ENCODE data around the gene PCYT1A. TPM values are rescaled to one million over a fixed set of nuclear protein-coding genes. Genes with fewer than 3 reads are reported as not detected.
"Not testable (repeated sequence)": the region's sequence is repeated elsewhere in the genome, so short reads cannot be mapped to it uniquely, and the experiment has no call there.

The PCYT1A gene
- total RNA-seq, 2 donors from 2014 or later: 78.1 to 82.0 TPM

- Mint-ChIP-seq H3K27me3 (no peaks in the 10 kb centered on the region), H3K27ac (no peak within 1 kb of the TSS), H3K36me3 (ENCODE audit: low read depth) (no peaks in the 10 kb centered on the region), H3K4me1 (peaks cover 6% of the 10 kb centered on the region), H3K4me3 (no peak within 1 kb of the TSS)
- H3K9me3 ChIP-seq (ENCODE audit: control insufficient read depth, low read length, poor library complexity, severe bottlenecking): no peaks in the 10 kb centered on the region
- ATAC-seq (no peak), DNase-seq (no peak)
Observed at GRCh38 chr3:196210673-196211556, 76.6 kb downstream of the PCYT1A start, which contains the start of gene ZDHHC19. ZDHHC19 (minus strand) TSS chr3:196211400; CDS start chr3:196211315, 85 bp downstream.

GRCh38 chr3:196209944-196210672, 77.4 kb downstream of the PCYT1A start:
- DNase-seq; H3K36me3 Mint-ChIP-seq (ENCODE audit: low read depth); H3K9me3 ChIP-seq (ENCODE audit: control insufficient read depth, low read length, poor library complexity, severe bottlenecking); H3K4me1 Mint-ChIP-seq; ATAC-seq; H3K27me3 Mint-ChIP-seq; H3K27ac Mint-ChIP-seq; H3K4me3 Mint-ChIP-seq: not testable (repeated sequence)

- Mint-ChIP-seq H3K4me3 (peak overlapping the region; percentile 73), H3K36me3 (ENCODE audit: low read depth) (no peaks in the 10 kb centered on the region), H3K27me3 (no peaks in the 10 kb centered on the region), H3K27ac (no peak overlapping the region), H3K4me1 (peaks cover 8% of the 10 kb centered on the region)
- ATAC-seq (no peak), DNase-seq (no peak)
- no peaks in the 10 kb centered on the region for H3K9me3 ChIP-seq (ENCODE audit: control insufficient read depth, low read length, poor library complexity, severe bottlenecking)
Observed at GRCh38 chr3:196208942-196209695, 78.4 kb downstream of the PCYT1A start.

- peaks cover 17% of the 10 kb centered on the region for H3K4me1 Mint-ChIP-seq
- DNase-seq: peak; percentile 39 to 71 (median 70)
- no peaks in the 10 kb centered on the region for H3K9me3 ChIP-seq (ENCODE audit: control insufficient read depth, low read length, poor library complexity, severe bottlenecking)
- peak; percentile 78 for ATAC-seq
- no peak overlapping the region for H3K27ac Mint-ChIP-seq
- peak overlapping the region; percentile 73 for H3K4me3 Mint-ChIP-seq
- no peaks in the 10 kb centered on the region for H3K27me3 Mint-ChIP-seq
- no peaks in the 10 kb centered on the region for H3K36me3 Mint-ChIP-seq (ENCODE audit: low read depth)
Observed at GRCh38 chr3:196207833-196208607, 79.5 kb downstream of the PCYT1A start.

GRCh38 chr3:196207159-196207832, 80.2 kb downstream of the PCYT1A start:
- Mint-ChIP-seq H3K4me3 (peak overlapping the region; percentile 73), H3K36me3 (ENCODE audit: low read depth) (no peaks in the 10 kb centered on the region), H3K27me3 (no peaks in the 10 kb centered on the region), H3K4me1 (peaks cover 16% of the 10 kb centered on the region), H3K27ac (peak overlapping the region; percentile 5)
- H3K9me3 ChIP-seq (ENCODE audit: control insufficient read depth, low read length, poor library complexity, severe bottlenecking): no peaks in the 10 kb centered on the region
- DNase-seq: peak in 1 of 3 donors; percentile 27
- ATAC-seq: peak; percentile 42

- not testable (repeated sequence) for H3K27me3 Mint-ChIP-seq; H3K27ac Mint-ChIP-seq; H3K4me3 Mint-ChIP-seq; H3K36me3 Mint-ChIP-seq (ENCODE audit: low read depth); ATAC-seq; DNase-seq; H3K9me3 ChIP-seq (ENCODE audit: control insufficient read depth, low read length, poor library complexity, severe bottlenecking)
- peaks cover 16% of the 10 kb centered on the region for H3K4me1 Mint-ChIP-seq
Observed at GRCh38 chr3:196205442-196206205, 81.9 kb downstream of the PCYT1A start.

GRCh38 chr3:196203846-196204245, 83.7 kb downstream of the PCYT1A start:
- H3K4me1 Mint-ChIP-seq: peaks cover 16% of the 10 kb centered on the region
- no peak overlapping the region for H3K4me3 Mint-ChIP-seq
- H3K27me3 Mint-ChIP-seq: no peaks in the 10 kb centered on the region
- DNase-seq (no peak), ATAC-seq (no peak)
- H3K9me3 ChIP-seq (ENCODE audit: control insufficient read depth, low read length, poor library complexity, severe bottlenecking): no peaks in the 10 kb centered on the region
- no peak overlapping the region for H3K27ac Mint-ChIP-seq
- H3K36me3 Mint-ChIP-seq (ENCODE audit: low read depth): no peaks in the 10 kb centered on the region

- H3K4me1 Mint-ChIP-seq: peaks cover 16% of the 10 kb centered on the region
- no peaks in the 10 kb centered on the region for H3K9me3 ChIP-seq (ENCODE audit: control insufficient read depth, low read length, poor library complexity, severe bottlenecking)
- no peaks in the 10 kb centered on the region for H3K36me3 Mint-ChIP-seq (ENCODE audit: low read depth)
- no peak for DNase-seq
- H3K27me3 Mint-ChIP-seq: no peaks in the 10 kb centered on the region
- no peak overlapping the region for H3K27ac Mint-ChIP-seq
- ATAC-seq: peak; percentile 22
- no peak overlapping the region for H3K4me3 Mint-ChIP-seq
Observed at GRCh38 chr3:196202516-196202970, 85.0 kb downstream of the PCYT1A start.

GRCh38 chr3:196198771-196199753, 88.5 kb downstream of the PCYT1A start:
- H3K27ac Mint-ChIP-seq: peak overlapping the region; percentile 80

GRCh38 chr3:196198081-196198675, 89.3 kb downstream of the PCYT1A start:
- H3K36me3 Mint-ChIP-seq (ENCODE audit: low read depth): no peaks in the 10 kb centered on the region
- H3K4me1 Mint-ChIP-seq: peaks cover 6% of the 10 kb centered on the region
- H3K4me3 Mint-ChIP-seq: no peak overlapping the region
- ATAC-seq: no peak
- no peak for DNase-seq
- H3K9me3 ChIP-seq (ENCODE audit: control insufficient read depth, low read length, poor library complexity, severe bottlenecking): no peaks in the 10 kb centered on the region
- H3K27ac Mint-ChIP-seq: peak overlapping the region; percentile 80
- no peaks in the 10 kb centered on the region for H3K27me3 Mint-ChIP-seq

More at GRCh38 chr3:196198771-196199753, 88.5 kb downstream of the PCYT1A start:
- Mint-ChIP-seq H3K27me3 (no peaks in the 10 kb centered on the region), H3K36me3 (ENCODE audit: low read depth) (no peaks in the 10 kb centered on the region), H3K4me3 (peak overlapping the region; percentile 36), H3K4me1 (peaks cover 12% of the 10 kb centered on the region)
- H3K9me3 ChIP-seq (ENCODE audit: control insufficient read depth, low read length, poor library complexity, severe bottlenecking): no peaks in the 10 kb centered on the region
- ATAC-seq (no peak), DNase-seq (no peak)

Measured in T-helper 17 cell (primary cell).